NCI-H69 (cell line): ENCODE results near the gene CCDC187.
A peak's percentile ranks its signal among the peaks of the same experiment; 100 is the strongest.
"Not testable (repeated sequence)": the region's sequence is repeated elsewhere in the genome, so short reads cannot be mapped to it uniquely, and the experiment has no call there.

Source experiments
- DNase-seq: peaks from one replicate; lab custom pipeline; 2025; lab: John Stamatoyannopoulos, UW

The CCDC187 gene

DNA sequence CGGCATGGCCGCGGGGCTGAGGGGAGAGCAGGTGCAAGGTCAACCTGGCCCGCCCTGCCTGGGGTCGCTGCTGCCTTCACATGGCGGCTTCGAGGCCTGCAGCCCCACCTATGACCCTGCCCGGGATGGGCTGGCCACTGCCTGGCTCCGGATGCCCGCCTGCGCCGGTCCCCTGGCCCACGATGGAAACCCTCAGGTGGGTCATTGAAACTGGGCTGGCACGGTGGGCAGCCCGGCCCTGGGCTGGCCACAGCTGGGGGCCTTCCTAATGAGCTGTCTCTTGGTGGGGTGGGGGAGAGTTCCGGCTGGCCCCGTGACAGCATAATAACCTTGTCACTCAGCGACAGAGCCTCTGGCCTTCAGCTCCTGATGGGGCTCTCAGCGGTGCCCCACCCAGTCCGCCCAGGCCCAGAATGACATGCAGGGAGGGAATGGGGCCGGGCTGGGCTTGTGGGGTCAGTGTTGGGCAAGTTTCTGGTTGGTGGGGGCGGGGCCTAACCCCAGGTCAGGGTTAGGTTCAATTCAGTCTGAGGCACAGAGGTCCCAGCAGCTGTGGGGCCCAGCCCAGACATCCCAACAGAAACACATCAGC is at the start of gene CCDC187:
Gene CCDC187 (minus strand): TSS at position 270 of the 592 bp plus-strand sequence. CDS start 264 bp downstream, at position 6.
- DNase-seq: no peak

DNA sequence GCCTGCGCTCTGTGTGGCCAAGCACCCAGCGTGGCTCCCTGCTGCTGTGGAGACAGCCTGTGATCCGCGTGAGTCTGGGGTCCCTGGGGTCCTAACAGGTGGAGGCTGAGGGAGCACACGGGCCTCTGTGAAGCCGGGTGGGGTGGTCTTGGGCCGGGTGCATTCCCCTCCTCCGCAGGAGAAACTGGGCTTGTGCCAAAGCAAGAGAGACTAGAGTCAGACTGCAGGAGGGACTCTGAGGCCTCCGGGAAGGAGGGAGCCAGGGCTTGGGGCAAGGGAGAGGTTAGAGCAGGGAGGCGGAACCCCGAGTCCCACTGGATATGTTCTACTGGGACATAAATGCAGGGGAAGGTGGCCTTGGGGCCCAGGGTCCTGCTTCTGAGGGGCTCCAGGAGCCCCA is 49.2 kb upstream of the CCDC187 start:
- no peak for DNase-seq

DNA sequence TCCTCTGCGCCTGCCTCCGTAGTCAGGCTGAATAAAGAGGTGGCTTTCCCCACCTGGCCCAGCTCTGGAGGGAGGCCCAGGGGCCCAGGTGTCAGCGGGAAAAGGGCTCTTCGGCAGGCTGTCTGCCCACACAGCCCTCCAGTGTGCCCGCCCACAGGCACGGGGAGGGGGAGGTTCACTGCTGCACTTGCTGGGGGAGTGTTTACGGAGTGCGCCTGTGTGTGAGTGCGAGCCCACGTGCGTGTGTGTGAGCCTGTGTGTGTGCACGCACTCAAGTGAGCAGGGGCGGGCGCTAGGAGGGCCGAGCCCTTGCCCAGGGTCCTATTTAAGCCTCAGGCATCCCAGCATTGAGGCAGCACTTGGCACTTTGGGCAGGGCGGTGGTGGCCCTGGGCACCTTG is 48.8 kb upstream of the CCDC187 start:
- DNase-seq: peak; percentile 67

DNA sequence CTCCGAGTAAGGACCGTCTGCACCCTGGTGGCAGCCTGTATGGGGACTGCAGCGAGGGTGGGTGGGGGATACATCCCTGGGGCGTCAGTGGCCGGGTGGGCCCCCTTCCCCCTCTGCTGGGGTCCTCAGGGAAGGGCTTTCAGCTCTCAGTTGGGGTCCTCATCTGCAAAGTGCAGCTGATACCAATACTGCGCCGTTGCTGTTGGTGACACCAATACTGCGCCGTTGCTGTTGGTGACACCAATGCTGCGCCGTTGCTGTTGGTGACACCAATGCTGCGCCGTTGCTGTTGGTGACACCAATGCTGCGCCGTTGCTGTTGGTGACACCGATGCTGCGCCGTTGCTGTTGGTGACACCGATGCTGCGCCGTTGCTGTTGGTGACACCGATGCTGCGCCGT is 48.0 kb upstream of the CCDC187 start:
- DNase-seq: not testable (repeated sequence)

DNA sequence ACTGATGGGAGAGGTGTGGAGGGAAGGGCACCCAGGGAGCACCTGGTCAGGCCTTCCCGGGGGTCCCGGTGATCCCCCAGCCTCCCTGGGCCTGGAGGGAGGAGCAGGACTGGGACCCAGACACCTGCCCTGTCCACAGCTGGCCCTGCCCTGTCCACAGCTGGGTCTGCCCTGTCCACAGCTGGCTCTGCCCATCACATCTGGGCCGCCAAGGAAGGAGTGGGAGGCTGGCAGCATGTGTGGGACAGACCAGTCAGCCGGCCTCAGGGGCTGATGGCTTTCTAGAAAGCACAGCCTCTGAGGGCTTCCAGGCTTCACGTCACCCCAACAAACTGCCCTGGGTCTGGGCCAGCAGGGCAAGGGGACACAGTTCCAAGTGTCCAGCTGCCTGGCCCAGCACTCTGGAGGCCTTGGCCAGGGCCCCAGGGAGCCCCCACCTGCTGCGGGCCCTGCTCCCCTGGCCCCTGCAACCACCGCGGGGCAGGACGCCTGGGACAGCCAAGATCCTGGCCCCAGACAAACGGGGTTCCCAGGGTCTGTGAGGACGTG is 47.4 kb upstream of the CCDC187 start:
- DNase-seq: no peak

DNA sequence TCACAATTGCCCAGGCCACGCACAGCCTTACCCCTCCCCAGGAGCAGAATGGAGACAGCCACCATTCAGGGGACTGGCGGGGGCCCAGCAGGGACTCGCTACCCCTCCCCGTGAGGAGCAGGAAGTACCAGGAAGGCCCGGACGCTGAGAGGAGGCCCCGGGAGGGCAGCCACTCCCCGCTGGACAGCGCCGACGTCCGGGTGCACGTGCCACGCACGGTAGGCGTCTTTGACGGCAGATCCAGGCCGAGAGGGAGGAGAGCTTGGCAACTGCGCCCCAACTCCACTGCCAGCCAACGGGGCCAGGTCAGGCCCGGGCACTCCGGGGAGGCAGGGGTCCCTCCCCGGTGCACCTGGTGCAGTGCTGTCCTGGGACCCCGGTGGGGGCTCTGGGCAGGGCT is 45.7 kb upstream of the CCDC187 start:
- DNase-seq: no peak

DNA sequence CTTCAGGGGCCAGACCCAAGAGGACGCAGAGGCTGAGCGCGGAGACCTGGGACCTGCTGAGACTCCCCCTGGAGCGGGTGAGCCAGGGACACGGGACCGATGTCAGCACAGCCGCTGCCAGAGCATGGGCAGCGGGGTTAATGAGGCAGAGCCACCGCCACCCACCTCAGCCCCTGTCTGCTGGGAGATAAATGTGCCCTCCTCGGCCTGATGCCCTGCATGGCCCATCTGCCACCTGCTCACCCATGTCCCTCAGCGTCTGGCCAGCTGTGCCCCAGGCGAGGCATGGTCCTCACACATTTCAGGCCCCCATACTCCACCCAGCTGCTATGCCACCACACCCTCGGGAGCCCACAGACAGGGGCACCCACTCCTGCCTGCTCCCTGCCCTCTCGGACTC is 44.8 kb upstream of the CCDC187 start:
- DNase-seq: peak; percentile 47

DNA sequence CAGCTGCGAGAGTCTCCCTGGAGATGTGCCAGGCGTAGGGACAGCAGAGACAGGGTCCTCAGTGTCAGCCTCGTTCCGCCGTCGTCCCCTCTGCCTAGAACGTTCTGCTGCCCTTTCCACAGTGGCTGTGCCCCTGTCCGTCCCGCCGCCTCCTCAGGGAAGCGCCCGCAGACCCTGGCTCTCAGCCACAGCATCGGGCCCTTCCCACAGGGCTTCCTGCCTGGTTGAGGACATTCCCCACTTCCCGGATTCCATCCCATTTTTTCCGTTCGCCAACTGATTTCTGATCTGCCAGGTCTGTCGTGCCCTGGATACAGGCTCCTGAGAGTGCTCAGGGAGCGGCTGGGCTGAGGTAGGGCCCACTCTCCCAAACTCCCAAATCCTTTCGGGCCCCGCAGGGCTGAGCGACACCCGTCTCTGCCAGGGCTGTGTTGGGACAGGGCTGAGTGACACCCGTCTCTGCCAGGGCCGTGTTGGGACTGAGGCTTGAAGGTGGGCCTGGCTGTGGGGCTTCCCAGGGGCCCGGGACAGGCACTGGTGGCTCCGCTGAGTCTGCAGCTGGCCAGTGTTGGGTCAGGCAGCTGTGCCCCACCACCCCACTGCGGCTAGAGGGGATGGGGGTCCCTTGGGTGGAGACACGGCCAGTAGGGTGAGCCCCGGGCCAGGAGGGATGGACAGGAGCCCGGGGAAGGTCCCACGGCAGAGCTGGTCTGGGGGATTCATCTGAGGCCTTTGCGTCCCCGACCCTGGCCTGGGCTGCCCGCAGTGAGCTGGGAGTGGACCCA is 43.8 kb upstream of the CCDC187 start:
- no peak for DNase-seq

DNA sequence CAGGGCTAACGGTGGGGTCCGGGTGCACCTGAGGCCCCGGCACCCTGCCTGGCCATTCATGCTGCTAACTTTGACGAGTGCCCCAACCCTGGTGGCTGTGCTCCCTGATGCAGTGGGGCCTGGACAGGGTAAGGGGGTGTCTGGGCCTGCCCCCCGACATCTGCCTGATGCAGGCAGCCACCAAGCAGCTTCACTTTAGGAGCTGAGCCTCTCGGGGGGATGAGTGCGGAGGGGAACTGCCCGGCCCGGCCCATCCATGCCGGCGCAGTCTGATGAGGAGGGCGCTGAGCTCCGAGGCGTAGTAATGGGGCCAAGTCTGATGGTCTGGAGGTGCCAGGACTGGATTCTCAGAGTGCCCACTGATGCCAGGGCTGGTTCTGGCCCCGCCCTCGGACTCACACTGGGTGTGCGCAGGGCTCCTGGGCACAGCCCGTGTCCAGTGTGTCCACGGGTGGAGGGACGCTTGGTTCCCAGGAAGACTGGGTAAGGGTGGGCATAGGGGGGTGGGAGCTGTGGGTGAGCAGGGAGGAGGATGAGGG is 43.1 kb upstream of the CCDC187 start:
- no peak for DNase-seq

DNA sequence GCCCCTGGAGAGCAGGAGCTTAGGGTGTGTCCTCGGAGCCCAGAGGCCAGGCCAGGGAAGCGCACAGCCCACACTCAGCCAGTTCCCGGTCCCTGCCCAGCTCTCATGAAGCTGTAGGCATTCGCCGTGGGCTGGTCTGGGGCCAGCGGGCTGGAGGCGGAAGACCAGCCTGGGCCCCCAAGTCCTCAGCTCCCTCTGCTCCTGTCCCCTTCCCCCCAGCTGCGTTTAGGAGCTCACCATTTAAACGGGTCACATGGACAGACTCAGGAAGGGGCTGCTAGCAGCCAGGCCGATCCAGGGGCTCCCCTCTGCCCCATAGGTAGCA is 42.2 kb upstream of the CCDC187 start:
- DNase-seq: no peak

DNA sequence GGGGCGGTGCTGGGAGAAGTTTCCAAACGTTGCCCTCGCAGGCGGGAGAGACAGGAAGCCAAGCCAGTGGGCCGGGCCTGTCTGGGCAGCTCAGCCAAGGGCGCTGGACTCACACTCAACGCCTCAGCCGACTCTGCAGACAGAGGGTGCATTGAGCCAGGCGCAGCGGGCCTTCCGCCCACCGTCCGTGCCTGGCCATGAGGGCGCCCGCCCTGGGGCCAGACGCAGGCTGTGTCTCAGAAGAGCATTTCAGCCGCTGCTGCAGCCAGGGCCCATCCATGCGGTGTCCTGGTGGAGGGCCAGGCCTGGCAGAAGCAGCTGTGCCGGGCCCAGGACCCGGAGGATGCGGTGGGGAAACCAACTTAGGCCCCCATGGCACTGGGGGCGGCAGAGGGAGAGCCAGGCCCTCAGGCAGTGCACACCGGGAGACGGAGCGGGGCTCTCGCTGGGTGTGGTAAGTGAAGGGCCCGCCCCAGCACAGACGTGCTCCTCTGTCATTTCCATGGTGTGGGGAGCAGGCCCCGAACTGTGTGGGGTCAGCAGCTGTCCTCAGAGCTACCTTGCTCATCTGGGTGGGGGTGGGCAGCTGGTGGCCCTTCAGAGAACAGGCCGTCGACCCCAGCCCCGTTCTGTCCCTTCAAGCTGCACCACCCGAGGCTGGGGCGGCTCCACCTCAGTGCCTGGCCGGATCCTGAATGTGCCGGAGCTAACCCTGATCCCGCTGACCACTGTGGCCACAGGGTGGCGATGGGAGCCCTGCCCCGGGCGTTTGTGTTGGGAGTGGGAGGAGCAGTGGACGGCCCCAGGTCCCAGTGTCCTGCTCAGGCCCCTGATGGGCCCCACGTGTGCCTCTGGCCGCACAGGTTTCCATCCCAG is 41.6 kb upstream of the CCDC187 start:
- no peak for DNase-seq

DNA sequence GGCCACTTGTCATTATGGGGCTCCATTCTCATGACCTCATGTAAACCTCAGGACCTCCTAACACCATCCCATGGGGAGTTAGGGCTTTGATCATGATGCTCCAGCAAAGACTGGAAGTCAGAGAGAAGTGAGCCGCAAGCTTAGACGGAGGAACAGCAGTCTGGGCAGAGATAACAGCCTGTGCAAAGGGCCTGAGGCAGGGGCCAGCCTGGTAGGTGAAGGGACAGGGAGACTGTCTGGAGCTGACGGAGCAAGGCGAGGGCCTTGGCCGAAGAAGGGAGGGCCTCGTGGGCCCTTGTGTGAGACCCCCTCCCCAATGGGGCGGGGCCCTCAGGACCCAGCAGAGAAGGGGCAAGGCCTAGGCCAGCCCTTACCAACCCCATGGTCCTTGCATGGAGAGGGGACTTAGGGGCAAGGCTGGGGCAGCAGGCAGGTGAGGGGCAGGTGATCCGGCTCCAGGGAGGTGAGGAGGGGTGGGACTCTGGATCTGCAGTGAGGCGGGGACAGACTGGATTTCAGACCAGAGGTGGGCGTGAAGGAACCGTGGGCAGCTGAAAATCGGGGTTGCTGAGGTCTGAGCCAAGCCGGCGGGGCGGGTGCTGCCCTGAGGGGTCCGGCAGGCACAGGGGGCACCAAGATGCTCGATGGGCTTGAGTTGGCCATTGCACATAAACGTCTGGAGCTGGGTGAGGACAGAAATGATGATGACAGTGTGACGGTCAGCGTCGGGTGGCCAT is 40.8 kb upstream of the CCDC187 start:
- no peak for DNase-seq

DNA sequence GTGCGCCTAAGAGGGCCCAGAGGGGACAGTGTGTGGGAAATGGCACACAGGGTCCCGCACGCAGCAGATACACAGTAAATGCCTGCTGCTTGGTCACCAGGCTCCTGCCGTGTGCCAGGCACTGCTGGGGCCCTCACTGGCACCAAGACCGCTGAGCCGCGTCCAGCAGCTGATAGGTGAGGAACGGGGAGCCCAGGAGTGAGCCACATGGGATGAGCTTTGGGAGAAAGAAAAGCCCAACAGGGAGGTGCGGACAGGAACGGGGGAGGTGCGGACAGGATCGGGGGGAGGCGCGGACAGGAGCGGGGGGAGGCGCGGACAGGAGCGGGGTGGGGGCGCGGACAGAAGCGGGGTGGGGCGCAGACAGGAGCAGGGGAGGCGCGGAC is 40.0 kb upstream of the CCDC187 start:
- no peak for DNase-seq

DNA sequence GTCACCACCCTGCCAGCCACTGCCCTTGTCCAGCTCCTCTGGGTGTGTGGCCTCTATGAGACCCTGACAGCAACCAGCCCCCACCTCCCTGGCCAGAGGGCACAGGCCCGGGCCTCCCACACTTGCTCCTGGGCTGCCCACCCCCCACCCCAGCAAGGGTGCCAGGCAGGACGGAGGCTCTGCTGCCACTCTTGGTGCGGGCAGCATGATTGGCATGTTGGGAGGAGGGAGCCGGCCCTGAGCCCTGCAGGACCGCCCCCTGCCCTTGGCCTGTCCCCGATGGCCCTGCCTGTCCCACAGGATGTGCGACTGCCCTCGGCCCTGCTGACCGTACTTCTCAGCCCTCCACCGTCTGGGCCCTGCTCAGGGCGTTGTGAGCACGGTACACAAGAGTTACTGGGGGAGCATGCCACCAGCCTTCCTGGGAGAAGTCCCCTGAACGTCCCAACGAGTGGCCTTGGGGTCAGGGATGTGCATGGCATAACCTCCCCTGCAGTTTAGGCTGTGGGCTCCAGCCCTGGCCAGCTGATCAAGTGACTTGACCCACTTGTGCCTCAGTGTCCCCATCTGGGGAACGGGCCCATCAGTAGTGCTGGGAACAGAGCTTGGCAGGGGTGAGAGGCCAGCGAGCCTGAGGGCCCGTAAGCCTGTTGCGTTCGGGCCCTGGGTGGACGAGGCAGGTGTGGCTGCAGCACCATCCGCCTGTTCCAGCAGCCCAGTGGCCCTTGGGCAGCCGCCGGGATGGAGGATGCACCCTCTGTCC is 39.4 kb upstream of the CCDC187 start:
- DNase-seq: no peak

DNA sequence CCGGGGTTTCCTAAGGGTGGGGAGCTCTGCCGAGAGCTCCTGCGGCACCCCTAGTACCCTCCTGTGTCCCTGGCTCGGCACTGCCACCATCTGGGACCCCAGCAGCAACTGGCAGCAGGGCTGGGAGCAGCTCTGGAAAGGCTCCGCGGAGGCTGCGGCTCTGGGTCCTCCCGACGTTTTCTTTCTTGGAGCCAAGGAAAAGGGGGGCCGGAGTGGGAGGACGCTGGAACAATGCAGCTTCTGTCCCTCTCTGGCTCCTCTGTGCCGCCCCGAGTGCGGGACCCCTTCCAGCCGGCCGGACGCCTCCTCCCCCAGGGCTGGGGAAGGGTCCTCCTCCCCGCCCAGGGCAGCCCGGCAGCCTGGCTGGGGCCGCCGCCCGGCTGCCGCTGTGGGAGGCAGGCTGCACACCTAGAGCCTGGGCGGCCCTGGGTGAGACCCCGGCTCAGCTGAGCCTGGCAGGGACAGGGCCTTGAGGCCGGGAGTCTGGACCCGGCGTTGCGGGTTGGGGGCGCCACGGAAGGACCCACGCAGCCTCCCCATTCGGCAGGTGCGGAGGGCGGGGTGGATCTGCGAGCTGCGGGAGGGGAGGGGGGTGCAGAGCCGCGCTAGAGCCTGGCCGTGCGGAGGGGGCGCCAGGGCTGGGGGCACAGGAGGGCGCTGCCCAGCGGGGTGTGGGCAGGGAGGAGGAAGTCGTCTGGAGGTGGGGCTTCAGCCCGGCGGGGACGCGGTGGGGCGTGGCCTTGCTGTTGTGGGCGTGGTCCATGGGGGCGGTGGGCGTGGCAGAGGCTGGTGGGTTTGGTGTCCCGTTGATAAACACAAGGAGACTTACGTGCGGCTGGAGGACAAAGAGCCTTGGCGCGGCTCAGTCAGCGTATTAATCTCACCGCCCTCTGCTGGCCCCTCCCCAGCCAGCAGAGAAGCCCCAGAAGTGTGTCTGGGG is 38.6 kb upstream of the CCDC187 start:
- peak; percentile 78 for DNase-seq

DNA sequence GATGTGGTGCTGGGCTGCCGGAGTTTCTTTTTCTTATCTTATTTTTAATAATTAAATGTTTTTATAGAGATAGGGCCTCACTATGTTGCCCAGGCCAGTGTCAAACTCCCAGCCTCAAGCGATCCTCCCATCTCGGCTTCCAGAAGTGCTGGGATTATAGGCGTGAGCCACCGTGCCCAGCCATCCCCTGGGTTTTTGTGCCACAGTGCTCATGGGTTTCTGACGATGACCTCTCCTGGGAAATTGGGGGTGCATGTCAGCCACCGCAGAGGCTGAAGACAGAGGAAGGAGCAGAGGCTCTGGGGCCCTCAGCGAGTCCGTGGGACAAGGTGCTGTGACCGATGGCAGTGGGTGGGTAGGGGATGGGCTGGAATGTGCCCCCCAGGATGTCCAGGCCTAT is 37.9 kb upstream of the CCDC187 start:
- DNase-seq: no peak

DNA sequence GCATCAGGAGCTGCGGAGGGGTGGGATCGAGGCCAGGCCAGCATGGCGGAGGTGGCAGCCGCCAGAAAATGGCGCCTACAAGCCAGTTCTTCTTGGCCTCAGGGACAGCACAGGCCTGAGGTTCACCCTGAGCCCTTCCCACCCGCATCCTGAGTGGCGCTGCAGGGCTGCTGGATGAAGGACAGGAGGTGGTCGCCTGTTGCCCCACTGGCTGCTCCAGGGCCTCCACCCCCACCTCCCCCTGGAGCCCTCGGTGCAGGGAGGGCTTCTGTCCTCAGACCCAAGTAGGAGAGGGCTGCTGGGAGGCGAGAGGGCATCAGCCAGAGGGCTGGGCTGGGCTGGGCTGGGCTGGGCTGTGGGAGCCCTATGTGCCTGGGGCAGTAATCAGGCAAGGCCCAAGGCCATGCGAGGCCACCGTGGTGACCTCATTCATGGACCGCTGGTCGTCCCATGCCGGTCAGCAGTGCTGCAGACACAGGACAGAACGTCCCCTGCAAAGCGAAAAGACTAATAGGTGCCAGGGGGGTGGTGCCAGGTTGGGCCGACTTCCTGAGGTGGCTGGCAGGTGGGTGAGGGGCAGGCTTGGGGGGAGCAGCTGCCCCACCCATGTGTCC is 37.3 kb upstream of the CCDC187 start:
- DNase-seq: no peak

DNA sequence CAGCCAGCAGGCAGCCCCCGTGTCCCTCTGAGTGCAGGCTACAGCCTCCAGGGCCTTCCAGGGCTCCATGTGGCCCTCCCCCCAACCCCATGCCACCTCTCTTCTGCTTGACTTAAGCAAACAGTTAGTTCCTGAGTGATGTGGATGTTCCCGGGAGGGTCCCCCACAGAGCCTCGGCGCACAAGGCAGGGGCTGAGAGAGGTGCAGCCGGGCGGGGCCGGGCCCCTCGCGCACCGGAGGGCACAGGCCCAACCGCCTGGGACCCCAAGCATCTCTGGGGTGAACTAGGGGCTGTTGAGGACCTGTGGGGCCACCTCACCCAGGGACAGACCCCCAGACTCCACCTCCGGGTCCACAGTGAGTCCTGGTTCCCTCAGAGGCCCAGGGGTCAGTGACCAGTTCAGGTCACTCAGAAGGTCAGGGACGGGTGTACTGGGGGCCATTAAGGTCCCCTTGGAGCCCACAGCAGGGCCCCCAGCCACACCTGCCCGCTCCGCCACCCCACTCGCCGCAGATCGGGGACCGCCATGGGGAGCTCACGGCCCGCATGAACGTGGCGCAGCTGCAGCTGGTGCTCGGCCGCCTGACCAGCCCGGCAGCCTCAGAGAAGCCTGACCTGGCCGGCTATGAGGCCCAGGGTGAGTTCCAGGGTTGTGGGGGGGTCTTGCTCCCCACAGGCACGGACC is 36.6 kb upstream of the CCDC187 start:
- no peak for DNase-seq

DNA sequence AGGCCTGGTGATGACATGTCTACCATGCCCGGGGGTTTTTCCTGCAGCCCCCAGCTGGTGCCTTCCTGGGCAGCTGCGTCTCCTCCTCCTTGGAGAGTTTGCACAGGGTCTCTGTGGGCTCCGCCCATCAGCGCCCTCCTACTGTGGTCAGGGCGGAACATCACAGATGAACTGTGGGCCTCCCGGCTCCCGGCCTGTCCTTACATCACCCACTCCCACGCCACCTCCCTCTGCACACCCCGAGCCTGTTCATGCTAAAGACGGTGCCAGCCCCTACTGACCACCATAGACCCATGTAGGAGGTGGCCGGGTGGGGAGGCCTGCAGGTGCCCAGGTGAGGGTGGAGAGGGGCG is 36.0 kb upstream of the CCDC187 start:
- peak; percentile 61 for DNase-seq
